GM19328 (cell line): ENCODE measurements around the gene DAD1.
"Not testable (repeated sequence)": the region's sequence is repeated elsewhere in the genome, so short reads cannot be mapped to it uniquely, and the experiment has no call there.

Source experiments
- ATAC-seq: cut with Tn5 transposase; IDR thresholded peaks from one replicate; pipeline ENCODE4 v1.9.1; 2021; ENCODE audit warnings: mild to moderate bottlenecking, moderate library complexity; ENCODE audit not compliant: unreplicated experiment

DAD1 gene

GRCh38 chr14:22599349-22599748 is 10.3 kb upstream of the DAD1 start:
- ATAC-seq: no peak

- no peak for ATAC-seq
Measured at GRCh38 chr14:22598896-22599244, 9.8 kb upstream of the DAD1 start.

DNA sequence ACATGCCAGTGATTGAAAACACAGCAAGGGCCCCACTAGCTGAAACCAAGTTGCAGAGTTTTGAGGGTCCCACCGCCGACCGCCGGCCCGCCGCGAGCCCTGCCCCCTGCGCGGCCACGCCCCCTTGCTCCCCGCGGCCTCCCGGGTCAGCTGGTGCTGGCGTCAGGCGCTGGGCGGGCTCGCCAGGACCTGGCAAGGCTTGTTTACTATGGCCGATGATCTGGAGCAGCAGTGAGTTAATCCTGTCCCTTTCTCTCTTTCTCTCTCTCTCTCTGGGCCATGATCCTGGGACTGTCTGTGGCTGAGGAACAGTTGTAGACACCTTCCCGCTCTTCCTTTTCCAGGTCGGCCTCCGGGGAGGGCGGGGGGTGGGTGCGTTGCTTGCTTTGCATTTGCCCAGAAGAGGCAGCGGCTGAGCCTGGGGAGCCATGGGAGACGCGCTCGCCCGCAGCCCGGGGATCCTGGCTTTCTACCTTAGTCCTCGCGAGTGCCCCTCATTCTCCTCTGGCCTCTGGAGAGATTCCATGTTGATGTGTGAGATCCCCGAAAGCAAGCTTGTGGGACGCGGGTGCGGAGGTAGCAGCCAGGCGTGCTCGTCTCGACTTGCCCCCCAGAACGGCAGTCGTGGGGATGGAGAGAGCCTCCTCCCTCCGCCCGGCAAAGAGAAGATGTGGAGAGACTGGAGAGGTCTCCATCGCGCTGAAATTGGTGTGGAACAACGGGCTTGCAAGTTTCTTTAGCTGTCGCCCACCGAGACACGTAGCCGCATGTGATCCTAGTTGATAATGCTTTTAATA is 9.3 kb upstream of the DAD1 start, which contains the start of gene ABHD4:
Gene ABHD4, plus strand, starts transcription at position 202 of the 797 bp plus-strand sequence. Its CDS starts 7 bp downstream, at position 209.
- peak; percentile 70 for ATAC-seq

DNA sequence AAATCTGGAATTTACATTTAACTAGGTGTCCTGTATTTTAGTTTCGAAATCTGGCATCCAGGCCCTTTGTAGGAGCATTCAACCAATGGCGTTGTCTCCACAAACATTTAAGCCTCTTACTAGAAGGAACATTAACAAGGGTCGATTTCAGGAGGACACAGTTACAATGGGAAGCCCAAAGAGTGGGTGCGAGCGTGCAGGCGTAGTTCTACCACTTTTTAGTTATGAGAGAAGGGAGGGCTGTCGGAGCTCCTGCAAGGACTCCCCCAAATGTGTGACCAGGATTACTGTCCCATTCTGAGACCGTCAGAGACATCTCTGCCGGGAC is 8.7 kb upstream of the DAD1 start:
- ATAC-seq: peak; percentile 30

DNA sequence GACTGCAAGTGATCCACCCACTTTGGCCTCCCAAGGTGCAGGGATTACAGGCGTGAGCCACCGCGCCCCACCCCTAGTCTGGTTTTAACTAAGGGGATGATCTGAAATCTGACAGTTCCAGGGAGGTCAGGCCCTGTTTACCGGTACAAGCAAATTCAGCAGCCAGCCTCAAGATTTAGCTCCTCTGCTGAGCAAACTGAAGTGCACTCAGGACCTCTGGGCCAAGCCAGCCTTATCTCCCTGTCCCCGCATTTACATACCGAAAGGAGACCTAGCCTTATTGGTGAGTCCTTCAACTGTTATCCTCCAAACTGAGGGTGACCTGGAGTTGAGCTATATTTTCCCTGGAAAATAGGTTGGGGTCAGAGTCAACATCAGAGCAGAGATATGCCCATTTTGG is 8.2 kb upstream of the DAD1 start:
- no peak for ATAC-seq

GRCh38 chr14:22596354-22596879 is 7.4 kb upstream of the DAD1 start:
- ATAC-seq: no peak

- no peak for ATAC-seq
Measured at GRCh38 chr14:22594156-22594716, 5.2 kb upstream of the DAD1 start.

DNA sequence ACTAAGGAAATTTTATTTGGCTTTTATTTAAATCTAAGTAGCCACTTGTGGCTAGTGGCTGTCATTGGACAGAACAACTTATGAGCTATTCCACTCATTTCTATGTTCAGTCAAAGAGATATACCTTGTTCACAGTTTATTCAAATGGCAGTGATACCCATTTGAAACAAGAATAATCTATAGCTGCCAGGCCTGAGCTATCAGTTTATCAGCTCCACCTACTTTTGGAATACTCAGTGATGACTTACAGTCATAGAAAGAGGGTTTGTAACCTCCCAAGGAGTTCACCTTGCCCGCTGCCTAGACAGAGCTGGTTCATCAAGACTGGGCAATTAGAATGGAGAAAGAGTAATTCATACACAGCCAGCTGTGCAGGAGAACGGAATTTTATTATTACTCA is 4.6 kb upstream of the DAD1 start:
- ATAC-seq: no peak

DNA sequence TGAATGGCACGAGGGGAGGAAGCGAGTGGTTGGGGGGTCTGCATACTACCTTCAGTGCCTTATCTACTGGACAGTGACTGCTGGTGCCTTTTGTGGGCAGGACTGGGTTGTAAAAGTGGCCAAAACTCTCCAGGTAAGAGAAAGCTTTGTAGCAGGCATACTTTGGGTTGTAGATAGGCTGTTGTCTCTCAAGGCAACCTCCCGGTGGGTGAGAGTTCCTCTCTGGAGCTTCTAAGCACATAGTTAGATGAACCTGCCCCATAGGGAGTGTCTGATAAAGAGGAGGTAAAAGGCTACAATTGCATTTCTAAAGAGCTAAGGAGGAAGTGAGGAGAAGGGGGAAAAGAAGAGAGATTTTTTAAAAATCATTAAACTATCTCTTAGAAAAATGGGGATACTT is 4.2 kb upstream of the DAD1 start:
- ATAC-seq: no peak

DNA sequence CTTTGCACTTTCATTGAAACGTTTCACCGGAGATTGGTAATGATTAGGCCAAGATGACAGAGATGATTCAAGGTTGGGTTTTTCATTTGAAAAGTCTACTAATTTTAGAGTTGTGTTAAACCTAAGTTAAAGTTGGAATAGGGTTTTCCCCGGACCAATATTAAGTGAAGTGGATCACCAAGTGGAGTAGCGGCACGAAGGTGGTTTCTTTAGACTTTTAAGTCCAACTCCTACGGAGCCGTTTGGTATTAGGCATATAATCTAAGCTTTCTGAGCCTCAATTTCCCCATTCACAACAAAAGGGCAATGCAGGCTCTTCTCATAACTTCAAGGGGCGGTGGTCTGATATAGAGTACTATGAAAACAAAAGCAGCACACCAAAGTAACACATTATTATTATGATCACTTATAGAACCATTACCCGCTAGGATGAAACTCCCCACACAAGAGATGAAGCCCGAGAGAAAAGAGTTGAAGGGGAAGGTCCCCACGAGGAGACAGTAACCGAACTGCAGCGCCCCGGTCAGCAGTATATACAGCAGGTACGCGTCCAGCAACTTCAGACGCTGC is 413 bp downstream of the DAD1 start:
- ATAC-seq: no peak

DNA sequence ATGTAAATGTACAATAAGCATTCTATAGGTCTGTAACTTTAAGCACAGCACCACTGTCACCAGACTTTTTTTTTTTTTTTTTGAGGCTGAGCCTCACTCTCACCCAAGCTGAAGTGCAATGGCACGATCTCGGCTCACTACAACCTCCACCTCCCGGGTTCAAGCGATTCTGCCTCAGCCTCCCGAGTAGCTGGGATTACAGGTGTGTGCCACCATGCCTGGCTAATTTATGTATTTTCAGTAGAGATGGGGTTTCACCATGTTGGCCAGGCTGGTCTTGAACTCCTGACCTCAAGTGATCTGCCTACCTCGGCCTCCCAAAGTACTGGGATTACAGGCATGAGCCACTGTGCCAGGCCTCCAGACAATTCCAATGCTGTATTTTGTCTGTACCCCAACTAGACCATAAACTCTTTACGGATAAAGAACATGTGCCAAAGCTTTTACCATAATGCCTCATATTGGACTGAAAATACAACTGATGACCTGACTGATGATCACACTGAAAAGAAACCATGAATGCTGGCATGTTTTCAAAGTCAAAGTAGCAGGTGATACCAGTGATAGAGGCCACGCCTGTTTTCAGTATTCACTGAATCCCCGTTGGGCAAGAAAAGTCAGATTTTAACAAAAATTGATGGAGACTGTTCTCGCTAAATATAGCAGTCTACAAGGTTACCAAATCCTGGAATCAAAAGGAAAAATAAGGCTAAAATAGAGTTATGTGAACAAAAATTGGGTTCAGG is 1.2 kb downstream of the DAD1 start:
- not testable (repeated sequence) for ATAC-seq

GRCh38 chr14:22587247-22587646 is 1.8 kb downstream of the DAD1 start:
- no peak for ATAC-seq

GRCh38 chr14:22583994-22584393 is 5.0 kb downstream of the DAD1 start:
- no peak for ATAC-seq

DNA sequence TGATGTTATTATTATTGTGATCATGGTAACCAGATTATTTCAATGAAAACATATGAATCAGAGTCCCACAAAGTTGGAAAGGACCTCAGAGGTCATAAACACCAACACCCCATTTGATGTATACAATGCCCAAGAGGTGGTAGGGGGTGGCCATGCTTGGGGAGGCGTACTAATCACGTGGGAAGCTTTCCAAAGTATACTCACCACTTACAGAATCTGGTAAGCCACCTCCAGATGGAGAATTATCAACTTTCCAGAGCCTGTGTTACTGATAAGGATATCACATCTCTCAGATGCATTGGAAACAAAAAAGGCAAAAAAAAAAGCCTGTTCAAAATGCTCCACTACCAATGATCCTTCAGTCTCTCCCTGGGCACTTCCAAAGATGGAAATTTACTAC is 8.4 kb downstream of the DAD1 start:
- no peak for ATAC-seq

- no peak for ATAC-seq
Measured at GRCh38 chr14:22579881-22580280, 9.1 kb downstream of the DAD1 start.

- ATAC-seq: no peak
Measured at GRCh38 chr14:22579236-22579635, 9.8 kb downstream of the DAD1 start.

DNA sequence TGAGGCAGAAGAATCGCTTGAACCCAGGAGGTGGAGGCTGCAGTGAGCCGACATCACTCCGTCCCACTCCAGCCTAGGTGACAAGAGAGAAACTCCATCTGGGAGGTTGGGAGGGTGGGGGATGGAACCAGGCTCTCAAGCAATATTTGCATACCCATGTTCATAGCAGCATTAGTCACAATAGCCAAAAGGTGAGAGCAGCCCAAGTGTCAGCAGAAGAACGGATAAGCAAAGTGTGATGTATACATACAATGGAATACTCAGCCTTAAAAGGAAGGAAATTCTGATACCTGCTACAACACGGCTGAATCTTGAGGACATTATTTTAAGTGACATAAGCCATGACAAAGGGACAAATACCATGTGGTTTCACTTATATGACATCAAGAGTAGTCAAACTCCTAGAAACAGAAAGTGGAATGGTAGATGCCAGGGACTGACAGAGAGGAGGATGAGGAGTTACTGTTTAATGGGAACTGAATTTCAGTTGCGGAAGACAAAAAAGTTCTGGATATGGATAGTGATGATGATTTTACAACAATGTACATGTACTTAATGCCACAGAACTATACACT is 11.6 kb downstream of the DAD1 start:
- ATAC-seq: no peak

DNA sequence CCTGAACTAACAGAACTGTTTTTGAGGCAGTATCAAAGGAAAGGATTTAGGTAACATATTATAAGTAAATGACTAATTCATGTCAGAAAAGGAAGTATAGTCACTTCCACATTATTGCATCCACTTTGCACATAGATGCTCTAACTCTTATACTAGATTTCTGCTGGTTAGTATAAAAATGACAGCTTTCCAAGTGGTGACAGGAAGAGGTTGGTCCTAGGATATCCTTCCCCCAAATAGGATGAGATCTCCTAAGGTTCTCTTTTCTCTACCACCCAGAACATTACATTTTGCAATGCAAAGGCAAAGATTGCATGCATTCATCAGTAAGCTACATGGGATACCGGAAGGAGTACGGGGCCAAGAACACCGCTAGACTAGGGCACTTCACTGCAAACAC is 15.2 kb downstream of the DAD1 start:
- no peak for ATAC-seq

- no peak for ATAC-seq
Measured at GRCh38 chr14:22572562-22573058, 16.4 kb downstream of the DAD1 start.

DNA sequence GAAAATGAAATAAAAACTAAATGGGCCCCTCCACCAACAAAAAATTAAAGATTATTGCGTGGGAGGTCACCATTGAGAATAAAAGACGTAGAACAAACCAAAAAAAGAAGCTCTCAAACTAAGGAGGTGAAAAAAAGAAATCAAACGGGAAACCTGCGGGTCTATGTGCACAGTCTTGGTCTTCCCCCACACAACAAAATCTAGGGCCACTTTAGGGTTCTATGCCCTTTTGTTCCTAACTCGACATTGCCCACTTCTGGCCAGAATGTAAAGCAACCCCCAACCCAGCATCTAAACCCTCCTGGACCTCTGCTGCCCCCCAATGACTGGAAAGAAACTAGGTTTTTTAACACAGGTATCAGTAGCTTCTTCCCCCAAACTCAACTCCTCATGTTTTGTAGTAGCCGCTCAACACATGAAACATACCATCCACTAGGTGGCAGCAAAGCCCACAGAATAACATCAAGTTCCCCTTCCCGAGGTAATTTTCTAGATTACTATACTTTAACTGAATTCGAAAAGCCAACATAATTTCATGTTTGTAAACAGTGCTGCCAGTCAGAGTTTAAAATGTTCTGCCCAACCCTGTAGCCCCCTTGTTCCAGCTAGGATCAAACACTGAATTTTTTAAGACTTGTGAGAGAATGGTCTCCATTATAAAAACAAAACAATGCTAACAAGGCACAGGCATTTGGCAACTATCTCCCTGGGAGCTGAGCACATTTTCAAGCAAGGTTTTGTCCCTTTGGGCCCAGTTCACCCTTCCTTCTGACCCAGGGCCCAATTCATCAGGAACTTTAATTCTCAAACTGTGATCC is 18.7 kb downstream of the DAD1 start:
- peak; percentile 54 for ATAC-seq
